GM13976 (cell line): Measurements from ENCODE around the gene CCM2.

Experiments
- DNase-seq: peaks from one replicate; pipeline ENCODE4 v3.0.0; 2012; ENCODE audit warnings: low spot score
- in situ Hi-C: fragments of 300-500 bp; cut with MboI; formaldehyde crosslinking; loops from one replicate; pipeline ENCODE4 v1.12.0; 2022; ENCODE audit warnings: low sequenced_read_pairs, mixed read lengths, inconsistent platforms; ENCODE audit not compliant: unreplicated experiment
- TF ChIP-seq, protein P1 (sequence below): IDR thresholded peaks from 2 replicates; pipeline ENCODE4 v1.5.1; 2012; ENCODE audit warnings: borderline replicate concordance, mild to moderate bottlenecking; ENCODE audit not compliant: insufficient read depth; ENCODE audit errors: extremely low read depth, missing control alignments, control extremely low read depth

Gene CCM2

GRCh38 chr7:45074528-45075354 is 74.7 kb downstream of the CCM2 start:
- in situ Hi-C loops = no loop called here
- TF ChIP-seq, protein P1, sequence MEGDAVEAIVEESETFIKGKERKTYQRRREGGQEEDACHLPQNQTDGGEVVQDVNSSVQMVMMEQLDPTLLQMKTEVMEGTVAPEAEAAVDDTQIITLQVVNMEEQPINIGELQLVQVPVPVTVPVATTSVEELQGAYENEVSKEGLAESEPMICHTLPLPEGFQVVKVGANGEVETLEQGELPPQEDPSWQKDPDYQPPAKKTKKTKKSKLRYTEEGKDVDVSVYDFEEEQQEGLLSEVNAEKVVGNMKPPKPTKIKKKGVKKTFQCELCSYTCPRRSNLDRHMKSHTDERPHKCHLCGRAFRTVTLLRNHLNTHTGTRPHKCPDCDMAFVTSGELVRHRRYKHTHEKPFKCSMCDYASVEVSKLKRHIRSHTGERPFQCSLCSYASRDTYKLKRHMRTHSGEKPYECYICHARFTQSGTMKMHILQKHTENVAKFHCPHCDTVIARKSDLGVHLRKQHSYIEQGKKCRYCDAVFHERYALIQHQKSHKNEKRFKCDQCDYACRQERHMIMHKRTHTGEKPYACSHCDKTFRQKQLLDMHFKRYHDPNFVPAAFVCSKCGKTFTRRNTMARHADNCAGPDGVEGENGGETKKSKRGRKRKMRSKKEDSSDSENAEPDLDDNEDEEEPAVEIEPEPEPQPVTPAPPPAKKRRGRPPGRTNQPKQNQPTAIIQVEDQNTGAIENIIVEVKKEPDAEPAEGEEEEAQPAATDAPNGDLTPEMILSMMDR = no peak

GRCh38 chr7:45075355-45075644 is 75.3 kb downstream of the CCM2 start:
- DNase-seq = no peak
- TF ChIP-seq, protein P1 = no peak
- in situ Hi-C loops = no loop called here

More at GRCh38 chr7:45074528-45075354, 74.7 kb downstream of the CCM2 start:
- no peak for DNase-seq

- in situ Hi-C loops = no loop called here
- DNase-seq = no peak
- TF ChIP-seq, protein P1 = no peak
These were observed 76.1 kb downstream of the CCM2 start for GRCh38 chr7:45075871-45076796.

GRCh38 chr7:45076946-45077345 is 76.9 kb downstream of the CCM2 start:
- in situ Hi-C loops = no loop called here
- no peak for DNase-seq
- TF ChIP-seq, protein P1 = no peak

- DNase-seq = no peak
- TF ChIP-seq, protein P1 = no peak
- in situ Hi-C loops = no loop called here
These were observed 77.6 kb downstream of the CCM2 start for GRCh38 chr7:45077579-45077978.

DNA sequence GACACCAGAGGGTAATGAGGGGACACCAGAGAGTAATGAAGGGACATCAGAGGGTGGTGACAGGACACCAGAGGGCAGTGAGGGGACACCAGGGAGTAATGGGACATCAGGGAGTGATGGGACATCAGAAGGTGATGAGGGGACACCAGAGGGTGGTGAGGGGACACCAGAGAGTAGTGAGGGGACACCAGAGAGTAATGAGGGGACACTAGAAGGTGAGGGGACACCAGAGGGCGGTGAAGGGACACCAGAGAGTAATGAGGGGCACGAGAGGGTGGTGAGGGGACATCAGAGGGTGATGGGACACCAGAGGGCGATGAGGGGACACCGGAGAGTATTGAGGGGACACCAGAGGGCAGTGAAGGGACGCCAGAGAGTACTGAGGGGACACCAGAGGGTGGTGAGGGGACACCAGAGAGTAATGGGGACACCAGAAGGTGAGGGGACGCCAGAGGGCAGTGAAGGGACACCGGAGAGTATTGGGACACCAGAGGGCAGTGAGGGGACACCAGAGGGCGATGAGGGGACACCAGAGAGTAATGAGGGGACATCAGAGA is 78.2 kb downstream of the CCM2 start:
- DNase-seq = no peak
- in situ Hi-C loops = no loop called here
- TF ChIP-seq, protein P1 = no peak
